ENCODE data around the gene PTGFRN.

PTGFRN gene

GRCh38 chr1:116880917-116881316, 28.8 kb upstream of the PTGFRN start:
- Histone ChIP-seq H3K4me2 (ENCODE audit: low read depth, low read length, poor library complexity, severe bottlenecking) (no peak overlapping the region), H2AFZ (ENCODE audit: low read depth, low read length, severe bottlenecking) (no peak overlapping the region), H3K9me2 (replicated peaks; ENCODE audit: insufficient read depth, low read length) (no peaks in the 10 kb centered on the region), H3K9me3 (ENCODE audit: insufficient read depth, low read length) (no peaks in the 10 kb centered on the region), H4K20me1 (ENCODE audit: low read depth, low read length) (no peaks in the 10 kb centered on the region), H3F3A (ENCODE audit: insufficient read depth) (no peaks in the 10 kb centered on the region), H3K36me3 (ENCODE audit: low read length) (no peaks in the 10 kb centered on the region), H3K27me3 (ENCODE audit: low read length) (no peaks in the 10 kb centered on the region), H3K9ac (ENCODE audit: low read length) (no peak overlapping the region), H3K27ac (ENCODE audit: low read depth, low read length) (no peak overlapping the region), H3K79me2 (ENCODE audit: insufficient read depth, low read length) (no peaks in the 10 kb centered on the region), H3K4me3 (ENCODE audit: insufficient read depth, low read length, poor library complexity, severe bottlenecking) (no peak overlapping the region)
- TF ChIP-seq EZH2phosphoT487 (conservative IDR thresholded peaks at IDR 0.05; ENCODE audit: low read length) (no peak), CTCF (IDR thresholded peaks at IDR 0.05; ENCODE audit: insufficient read depth, low read length, poor library complexity, severe bottlenecking) (no peak)

- no peaks in the 10 kb centered on the region for H3K36me3 ChIP-seq (ENCODE audit: low read length)
- no peak overlapping the region for H3K4me3 ChIP-seq (ENCODE audit: insufficient read depth, low read length, poor library complexity, severe bottlenecking)
- H3K27me3 ChIP-seq (ENCODE audit: low read length), result no peaks in the 10 kb centered on the region
- no peak overlapping the region for H2AFZ ChIP-seq (ENCODE audit: low read depth, low read length, severe bottlenecking)
- no peak overlapping the region for H3K9ac ChIP-seq (ENCODE audit: low read length)
- H3K4me2 ChIP-seq (ENCODE audit: low read depth, low read length, poor library complexity, severe bottlenecking), result no peak overlapping the region
- no peaks in the 10 kb centered on the region for H3F3A ChIP-seq (ENCODE audit: insufficient read depth)
- TF ChIP-seq CTCF (IDR thresholded peaks at IDR 0.05; ENCODE audit: insufficient read depth, low read length, poor library complexity, severe bottlenecking), result no peak
- TF ChIP-seq EZH2phosphoT487 (conservative IDR thresholded peaks at IDR 0.05; ENCODE audit: low read length), result no peak
- no peak overlapping the region for H3K27ac ChIP-seq (ENCODE audit: low read depth, low read length)
- no peaks in the 10 kb centered on the region for H4K20me1 ChIP-seq (ENCODE audit: low read depth, low read length)
- no peaks in the 10 kb centered on the region for H3K79me2 ChIP-seq (ENCODE audit: insufficient read depth, low read length)
- H3K9me2 ChIP-seq (replicated peaks; ENCODE audit: insufficient read depth, low read length), result no peaks in the 10 kb centered on the region
- H3K9me3 ChIP-seq (ENCODE audit: insufficient read depth, low read length), result no peaks in the 10 kb centered on the region
Measured at GRCh38 chr1:116881879-116882520, 27.7 kb upstream of the PTGFRN start.

- Histone ChIP-seq H3K36me3 (ENCODE audit: low read length) (no peaks in the 10 kb centered on the region), H2AFZ (ENCODE audit: low read depth, low read length, severe bottlenecking) (no peak overlapping the region), H3K79me2 (ENCODE audit: insufficient read depth, low read length) (no peaks in the 10 kb centered on the region), H3K9ac (ENCODE audit: low read length) (no peak overlapping the region), H3K9me3 (ENCODE audit: insufficient read depth, low read length) (no peaks in the 10 kb centered on the region), H3F3A (ENCODE audit: insufficient read depth) (no peaks in the 10 kb centered on the region), H3K27ac (ENCODE audit: low read depth, low read length) (no peak overlapping the region), H3K9me2 (replicated peaks; ENCODE audit: insufficient read depth, low read length) (no peaks in the 10 kb centered on the region), H3K4me3 (ENCODE audit: insufficient read depth, low read length, poor library complexity, severe bottlenecking) (no peak overlapping the region), H3K27me3 (ENCODE audit: low read length) (no peaks in the 10 kb centered on the region), H3K4me2 (ENCODE audit: low read depth, low read length, poor library complexity, severe bottlenecking) (no peak overlapping the region), H4K20me1 (ENCODE audit: low read depth, low read length) (no peaks in the 10 kb centered on the region)
- TF ChIP-seq EZH2phosphoT487 (conservative IDR thresholded peaks at IDR 0.05; ENCODE audit: low read length) (no peak), CTCF (IDR thresholded peaks at IDR 0.05; ENCODE audit: insufficient read depth, low read length, poor library complexity, severe bottlenecking) (no peak)
Measured at GRCh38 chr1:116882866-116883265, 26.9 kb upstream of the PTGFRN start.
